B cell (primary cell): ENCODE data around the gene RXYLT1. TPM values are rescaled to one million over a fixed set of nuclear protein-coding genes. Genes with fewer than 3 reads are reported as not detected.

Experiments used
- ATAC-seq: fragments of 200-7000 bp; cut with Tn5 transposase; one replicate; pipeline ENCODE4 v1.10.0; 2021; ENCODE audit warnings: low read depth, mild to moderate bottlenecking, moderate number of reproducible peaks, moderate library complexity
- CTCF ChIA-PET: fragments of 350-600 bp; sonication (Branson Sonifier 250); formaldehyde crosslinking; loops from one replicate; lab custom pipeline; 2021; ENCODE audit warnings: antibody characterized with exemption, inconsistent platforms; lab: Charles Lee
- POLR2A ChIA-PET: fragments of 350-600 bp; sonication (Branson Sonifier 250); formaldehyde crosslinking; loops from one replicate; lab custom pipeline; 2021; ENCODE audit warnings: antibody characterized with exemption; lab: Charles Lee
- DNase-seq: peaks from one replicate; pipeline ENCODE4 v3.0.0; 2013
- H2AFZ ChIP-seq: 2 replicates; pipeline ENCODE4 v1.6.1; 2012; ENCODE audit warnings: mild to moderate bottlenecking, low read depth, low read length; ENCODE audit not compliant: insufficient read depth, poor library complexity, severe bottlenecking
- H3K27ac ChIP-seq, 2 donors: 1 replicate in 1 of 2; 2 replicates in 1 of 2; pipeline ENCODE4 v1.5.1; 2012 to 2013; ENCODE audit warnings: low read length in 2 of 2, mild to moderate bottlenecking in 2 of 2, moderate library complexity in 1 of 2
- H3K27me3 ChIP-seq, 4 experiments: fragments of 200-600 bp in 1 of 4; sonication (generic) in 1 of 4; replicated peaks in 1 of 4; 1 replicate in 2 of 4; 2 replicates in 2 of 4; pipeline versions ENCODE4 v1.6.1 to v1.7.0; 2013 to 2016; ENCODE audit warnings: low read length in 3 of 4, mild to moderate bottlenecking in 2 of 4, mixed read lengths in 1 of 4, moderate library complexity in 1 of 4; ENCODE audit not compliant: insufficient read depth in 4 of 4, control insufficient read depth in 3 of 4; ENCODE audit errors: control extremely low read depth in 1 of 4
- H3K36me3 ChIP-seq, 2 experiments: replicated peaks in 1 of 2; 1 replicate in 1 of 2; 2 replicates in 1 of 2; pipeline versions ENCODE4 v1.6.1 to v1.7.1; 2013; ENCODE audit warnings: low read length in 1 of 2; ENCODE audit not compliant: insufficient read depth in 2 of 2, control insufficient read depth in 1 of 2; ENCODE audit errors: control extremely low read depth in 1 of 2, extremely low read depth in 1 of 2
- H3K4me1 ChIP-seq, 2 donors: fragments of 200-600 bp in 1 of 2; sonication (generic) in 1 of 2; 1 replicate in 1 of 2; 2 replicates in 1 of 2; pipeline versions ENCODE4 v1.5.1 to v1.6.1; 2013 to 2017; ENCODE audit warnings: low read length in 2 of 2; ENCODE audit not compliant: control insufficient read depth in 2 of 2, insufficient read depth in 2 of 2
- H3K4me2 ChIP-seq: replicated peaks from 2 replicates; pipeline ENCODE3; 2012; ENCODE audit warnings: mild to moderate bottlenecking, low read depth, low read length; ENCODE audit not compliant: poor library complexity, severe bottlenecking
- H3K4me3 ChIP-seq, 5 experiments: fragments of 200-600 bp in 1 of 5; sonication (generic) in 1 of 5; 1 replicate in 3 of 5; 2 replicates in 2 of 5; pipeline versions ENCODE4 v1.5.1 to v1.7.0; 2011 to 2016; ENCODE audit warnings: low read length in 4 of 5, mild to moderate bottlenecking in 4 of 5, low read depth in 2 of 5, control low read depth in 1 of 5, moderate library complexity in 1 of 5; ENCODE audit not compliant: insufficient read depth in 1 of 5; ENCODE audit errors: control extremely low read depth in 1 of 5, extremely low read depth in 1 of 5
- H3K79me2 ChIP-seq: fragments of 200-600 bp; sonication (generic); one replicate; pipeline ENCODE4 v1.6.0; 2016; ENCODE audit warnings: low read length; ENCODE audit not compliant: control insufficient read depth, insufficient read depth
- H3K9ac ChIP-seq: fragments of 200-600 bp; sonication (generic); 2 replicates; pipeline ENCODE4 v1.6.1; 2017; ENCODE audit warnings: mild to moderate bottlenecking, low read length, moderate library complexity
- H3K9me3 ChIP-seq, 3 donors: one replicate each; pipeline versions ENCODE4 v1.6.1 to v1.7.1; 2013; ENCODE audit warnings: low read length in 2 of 3; ENCODE audit not compliant: control insufficient read depth in 2 of 3, insufficient read depth in 1 of 3; ENCODE audit errors: control extremely low read depth in 1 of 3
- H4K20me1 ChIP-seq: 2 replicates; pipeline ENCODE4 v1.6.0; 2012; ENCODE audit warnings: mild to moderate bottlenecking, low read length; ENCODE audit not compliant: insufficient read depth, control insufficient read depth, poor library complexity, severe bottlenecking
- H3K27ac Mint-ChIP-seq: one replicate; pipeline ENCODE4 v1.8.0; 2021; ENCODE audit warnings: mixed read lengths
- H3K27me3 Mint-ChIP-seq: one replicate; pipeline ENCODE4 v1.8.0; 2021; ENCODE audit warnings: mixed read lengths
- H3K4me1 Mint-ChIP-seq: one replicate; pipeline ENCODE4 v1.8.0; 2021; ENCODE audit warnings: mixed read lengths
- H3K4me3 Mint-ChIP-seq: one replicate; pipeline ENCODE4 v1.8.0; 2021; ENCODE audit warnings: mixed read lengths
- H3K9me3 Mint-ChIP-seq: one replicate; pipeline ENCODE4 v1.8.0; 2022; ENCODE audit warnings: mixed read lengths; ENCODE audit not compliant: insufficient read depth
- CTCF ChIP-seq: fragments of 200-600 bp; IDR thresholded peaks from one replicate; pipeline ENCODE4 v1.8.0; 2022; ENCODE audit warnings: antibody characterized with exemption, mild to moderate bottlenecking
- EZH2 ChIP-seq: IDR thresholded peaks from 2 replicates; pipeline ENCODE4 v1.6.1; 2012; ENCODE audit warnings: borderline replicate concordance, low read depth, mild to moderate bottlenecking, moderate library complexity, low read length; ENCODE audit not compliant: insufficient read depth, poor library complexity, severe bottlenecking
- WGBS: methylation state at CpG from one replicate; pipeline ENCODE4 v1.1.5; 2013; ENCODE audit warnings: missing lambda C conversion rate; ENCODE audit not compliant: insufficient coverage; 5-methylcytosine and 5-hydroxymethylcytosine counted together
- intact Hi-C: fragments of 100-400 bp; cut with micrococcal nuclease; formaldehyde crosslinking; loops from one replicate; pipeline ENCODE4 v1.10.0; 2022
- polyA plus RNA-seq: library from polyadenylated mRNA; depleted of rRNA; stranded (reverse); fragments of >200 nt; gene quantifications from 2 replicates; pipeline ENCODE4 v1.2.3, GENCODE V29; 2012
- total RNA-seq, 2 donors: library from RNA; stranded (reverse); fragments of 120-200 nt in 1 of 2; gene quantifications; 1 replicate in 1 of 2; 2 replicates in 1 of 2; pipeline versions ENCODE4 v1.2.3 to v1.2.4, GENCODE V29; 2013 to 2022

Gene RXYLT1
- total and polyA plus RNA-seq, 2 donors (not counting 1 experiment from before 2014, with no cell fraction given): 9.4 to 16.5 TPM

- intact Hi-C loops: loop anchor here (1.0 to 10.0 kb wide), 4 partner anchors 66 to 608 kb away; partner anchors contain the start of genes KICS2, RXYLT1, TBK1 and XPOT
- Histone ChIP-seq H3K9ac (peak within 1 kb of the TSS; percentile 69), H3K4me1 (peaks cover 8 to 13% of the 10 kb centered on the region in 2 donors), H3K79me2 (no peaks in the 10 kb centered on the region), H2AFZ (peak within 1 kb of the TSS; percentile 80), H4K20me1 (no peaks in the 10 kb centered on the region), H3K27ac (no peak within 1 kb of the TSS), H3K9me3 (peaks cover 0 to 5% (median 0%) of the 10 kb centered on the region in 3 donors), H3K36me3 (no peaks in the 10 kb centered on the region), H3K4me2 (peak within 1 kb of the TSS; percentile 89), H3K27me3 (peaks cover 0 to 17% (median 12%) of the 10 kb centered on the region in 4 experiments), H3K4me3 (peak within 1 kb of the TSS; percentile 16 to 64 (median 60))
- ATAC-seq (peak; percentile 2), DNase-seq (peak; percentile 32)
- peaks cover 27% of the 10 kb centered on the region for H3K27me3 Mint-ChIP-seq
- ChIA-PET POLR2A (no interaction called here), CTCF (interaction anchor here (0.8 to 2.6 kb wide), 6 partner anchors 8 to 412 kb away, joined by 3 to 16 read pairs (median 4); no protein-coding TSS in a partner anchor)
- peaks cover 11% of the 10 kb centered on the region for H3K4me1 Mint-ChIP-seq
- H3K4me3 Mint-ChIP-seq: peak within 1 kb of the TSS; percentile 97
- H3K9me3 Mint-ChIP-seq: no peaks in the 10 kb centered on the region
- WGBS: 3% methylated on average over 44 of the region's 52 CpGs
- H3K27ac Mint-ChIP-seq: peak within 1 kb of the TSS; percentile 26
- TF ChIP-seq CTCF (no peak), EZH2 (no peak)
Measured at GRCh38 chr12:63844391-63845341, 65.0 kb downstream of the RXYLT1 start, which contains the start of gene SRGAP1. Gene SRGAP1 (plus strand): TSS chr12:63844700. CDS start chr12:63844817, 117 bp downstream.
